Spleen (tissue), 7 donors: ENCODE measurements around the gene CHST2.

Source experiments
- POLR2A ChIP-seq, 3 donors: fragments of 450-650 bp; IDR thresholded peaks; one replicate each; pipeline ENCODE4 v1.5.1; 2017; ENCODE audit warnings: antibody characterized with exemption in 3 of 3, mild to moderate bottlenecking in 1 of 3
- POLR2AphosphoS5 ChIP-seq, 3 donors: sonication (generic); formaldehyde crosslinking; IDR thresholded peaks; one replicate each; pipeline ENCODE4 v1.5.1; 2017; ENCODE audit warnings: antibody characterized with exemption in 3 of 3
- TF ChIP-seq, protein P1 (sequence below), 11 experiments: fragments of 200-600 bp in 7 of 11; fragments of 450-650 bp in 4 of 11; sonication (generic) in 4 of 11; IDR thresholded peaks in 8 of 11; conservative IDR thresholded peaks in 3 of 11; 1 replicate in 7 of 11; 2 replicates in 4 of 11; pipeline versions ENCODE4 v1.4.0 to v1.8.0; 2016 to 2021; ENCODE audit warnings: antibody characterized with exemption in 11 of 11, inconsistent platforms in 4 of 11, mild to moderate bottlenecking in 1 of 11
- donor health status: DM: no; HTN: no; CAD: no; lungs with moderate emphysema.
- donor health status: DM: no; HTN: no; CAD: no.
- donor health status: DM: no; HTN: no; CAD: no.

DNA sequence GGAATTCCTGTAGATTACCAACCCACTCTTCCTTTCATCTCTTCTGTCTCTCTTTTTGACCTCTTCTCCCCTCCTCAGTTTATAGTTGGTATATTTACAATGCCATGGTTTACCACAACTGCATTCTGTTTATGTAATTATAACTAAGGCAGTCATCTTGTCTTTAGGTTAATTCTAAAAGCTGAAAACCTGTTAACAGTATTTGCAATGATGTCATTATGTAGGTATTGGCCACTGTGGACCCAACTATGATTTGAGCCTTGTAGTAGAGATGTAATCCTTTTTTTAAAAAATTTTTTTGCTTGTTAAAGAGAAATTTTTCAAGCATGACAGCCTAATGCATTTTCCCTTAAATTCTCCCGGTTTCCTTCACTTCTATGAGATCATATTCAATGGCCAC is 30.7 kb upstream of the CHST2 start:
- TF ChIP-seq, protein P1, sequence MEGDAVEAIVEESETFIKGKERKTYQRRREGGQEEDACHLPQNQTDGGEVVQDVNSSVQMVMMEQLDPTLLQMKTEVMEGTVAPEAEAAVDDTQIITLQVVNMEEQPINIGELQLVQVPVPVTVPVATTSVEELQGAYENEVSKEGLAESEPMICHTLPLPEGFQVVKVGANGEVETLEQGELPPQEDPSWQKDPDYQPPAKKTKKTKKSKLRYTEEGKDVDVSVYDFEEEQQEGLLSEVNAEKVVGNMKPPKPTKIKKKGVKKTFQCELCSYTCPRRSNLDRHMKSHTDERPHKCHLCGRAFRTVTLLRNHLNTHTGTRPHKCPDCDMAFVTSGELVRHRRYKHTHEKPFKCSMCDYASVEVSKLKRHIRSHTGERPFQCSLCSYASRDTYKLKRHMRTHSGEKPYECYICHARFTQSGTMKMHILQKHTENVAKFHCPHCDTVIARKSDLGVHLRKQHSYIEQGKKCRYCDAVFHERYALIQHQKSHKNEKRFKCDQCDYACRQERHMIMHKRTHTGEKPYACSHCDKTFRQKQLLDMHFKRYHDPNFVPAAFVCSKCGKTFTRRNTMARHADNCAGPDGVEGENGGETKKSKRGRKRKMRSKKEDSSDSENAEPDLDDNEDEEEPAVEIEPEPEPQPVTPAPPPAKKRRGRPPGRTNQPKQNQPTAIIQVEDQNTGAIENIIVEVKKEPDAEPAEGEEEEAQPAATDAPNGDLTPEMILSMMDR (IDR thresholded peaks at IDR 0.05 in 8 of 11, conservative IDR thresholded peaks at IDR 0.05 in 3 of 11): no peak
- TF ChIP-seq POLR2A (IDR thresholded peaks at IDR 0.05) (no peak), POLR2AphosphoS5 (IDR thresholded peaks at IDR 0.05) (no peak)
